Karpas-422 (cell line): ENCODE data around the gene EVPLL. TPM values are rescaled to one million over a fixed set of nuclear protein-coding genes. Genes with fewer than 3 reads are reported as not detected.
A peak's percentile ranks its signal among the peaks of the same experiment; 100 is the strongest.
"Not testable (repeated sequence)": the region's sequence is repeated elsewhere in the genome, so short reads cannot be mapped to it uniquely, and the experiment has no call there.

ENCODE experiments used
- DNase-seq: peaks from one replicate; pipeline ENCODE4 v3.0.0-alpha.2; 2015
- H2AFZ ChIP-seq: fragments of 200-600 bp; sonication (generic); 2 replicates; pipeline ENCODE4 v1.6.1; 2014; ENCODE audit warnings: antibody characterized with exemption, low read length, mixed read lengths
- H3K27ac ChIP-seq: fragments of 200-600 bp; sonication (generic); 2 replicates; pipeline ENCODE4 v1.5.1; 2014; ENCODE audit warnings: mild to moderate bottlenecking, low read length, moderate library complexity
- H3K27me3 ChIP-seq: fragments of 200-600 bp; sonication (generic); 2 replicates; pipeline ENCODE4 v1.6.1; 2014; ENCODE audit warnings: low read length, mixed read lengths
- H3K36me3 ChIP-seq: fragments of 200-600 bp; sonication (generic); 2 replicates; pipeline ENCODE4 v1.6.1; 2014; ENCODE audit warnings: low read length, mixed read lengths; ENCODE audit not compliant: insufficient read depth
- H3K4me1 ChIP-seq: fragments of 200-600 bp; sonication (generic); 2 replicates; pipeline ENCODE4 v1.6.1; 2014; ENCODE audit warnings: mild to moderate bottlenecking, low read length, mixed read lengths
- H3K4me2 ChIP-seq: fragments of 200-600 bp; sonication (generic); 2 replicates; pipeline ENCODE4 v1.6.1; 2014; ENCODE audit warnings: low read length, low read depth, mild to moderate bottlenecking; ENCODE audit not compliant: poor library complexity, severe bottlenecking
- H3K4me3 ChIP-seq: fragments of 200-600 bp; sonication (generic); 2 replicates; pipeline ENCODE4 v1.5.1; 2014; ENCODE audit warnings: mild to moderate bottlenecking, antibody characterized with exemption, low read length, mixed read lengths
- H3K79me2 ChIP-seq: fragments of 200-600 bp; sonication (generic); 2 replicates; pipeline ENCODE4 v1.6.1; 2014; ENCODE audit warnings: mild to moderate bottlenecking, low read length, mixed read lengths
- H3K9ac ChIP-seq: fragments of 200-600 bp; sonication (generic); 2 replicates; pipeline ENCODE4 v1.6.0; 2014; ENCODE audit warnings: low read length
- H3K9me2 ChIP-seq: fragments of 200-600 bp; sonication (generic), shearing (Covaris generic); replicated peaks from 2 replicates; pipeline ENCODE4 v1.6.0; 2014; ENCODE audit warnings: mild to moderate bottlenecking, low read length, moderate library complexity; ENCODE audit not compliant: insufficient read depth
- H3K9me3 ChIP-seq: fragments of 300-700, 200-600 bp; sonication (generic); 2 replicates; pipeline ENCODE4 v1.6.1; 2014; ENCODE audit warnings: low read length, mixed read lengths
- H4K20me1 ChIP-seq: fragments of 200-600 bp; sonication (generic); 2 replicates; pipeline ENCODE4 v1.6.1; 2014; ENCODE audit warnings: mild to moderate bottlenecking, antibody characterized with exemption, low read length, low read depth; ENCODE audit not compliant: insufficient read depth
- total RNA-seq: library from RNA; depleted of rRNA; stranded (reverse); fragments of >200 nt; shearing (Covaris generic); gene quantifications from 2 replicates; pipeline ENCODE4 v1.2.3, GENCODE V29; 2014; ENCODE audit warnings: low replicate concordance

The EVPLL gene
- total RNA-seq, 1 experiment from 2014 or later = not detected

DNA sequence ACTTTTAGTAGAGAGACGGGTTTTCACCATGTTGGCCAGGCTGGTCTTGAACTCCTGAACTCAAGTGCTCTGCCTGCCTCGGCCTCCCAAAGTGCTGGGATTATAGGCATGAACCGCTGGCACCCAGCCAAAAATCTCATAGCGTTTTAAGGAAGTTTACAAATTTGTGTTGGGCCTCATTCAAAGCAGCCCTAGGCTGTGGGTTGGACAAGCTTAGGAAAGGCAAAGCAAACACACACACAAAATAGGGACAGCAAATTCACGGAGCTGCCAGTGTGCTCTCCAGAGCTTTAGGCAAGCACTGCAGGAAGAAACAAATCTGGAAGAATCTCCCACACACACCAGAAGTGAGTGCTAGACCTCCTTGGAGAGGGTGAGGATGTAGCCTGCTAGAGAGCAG lies 25.6 kb downstream of the EVPLL start:
- H3K36me3 ChIP-seq, H3K9me2 ChIP-seq, H3K9me3 ChIP-seq, H3K79me2 ChIP-seq, H3K4me1 ChIP-seq, H2AFZ ChIP-seq, H3K27ac ChIP-seq, H3K27me3 ChIP-seq, H3K9ac ChIP-seq, H4K20me1 ChIP-seq: not testable (repeated sequence)
- peak; percentile 47 for DNase-seq
- 0 out of 2 replicates have a peak overlapping the region, but pooled peaks have one; percentile 17 for H3K4me3 ChIP-seq
- H3K4me2 ChIP-seq = peak overlapping the region; percentile 60

DNA sequence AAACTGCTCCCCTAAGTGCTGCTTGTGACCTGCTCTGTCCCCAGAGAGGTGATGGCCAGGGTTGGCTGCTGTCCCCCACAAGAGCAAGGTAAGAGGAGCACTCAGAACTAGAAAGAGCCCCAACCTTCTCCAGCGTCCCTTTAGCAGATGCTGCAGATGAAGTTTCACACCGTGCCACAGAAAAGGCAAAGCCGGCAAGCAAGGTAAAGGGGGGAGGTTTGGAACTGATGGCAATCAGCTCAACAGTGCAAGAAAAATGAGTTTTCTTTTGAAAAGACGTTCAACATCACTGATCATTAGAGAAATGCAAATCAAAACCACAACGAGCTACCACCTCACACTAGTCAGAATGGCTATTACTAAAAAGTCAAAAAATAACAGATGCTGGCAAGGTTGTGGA lies 26.0 kb downstream of the EVPLL start:
- not testable (repeated sequence) for DNase-seq, H3K27ac ChIP-seq, H3K9ac ChIP-seq, H3K9me3 ChIP-seq, H4K20me1 ChIP-seq, H3K36me3 ChIP-seq, H3K9me2 ChIP-seq, H3K79me2 ChIP-seq, H3K27me3 ChIP-seq, H2AFZ ChIP-seq
- Histone ChIP-seq H3K4me2 (peak overlapping the region; percentile 60), H3K4me1 (peaks cover 10% of the 10 kb centered on the region), H3K4me3 (0 out of 2 replicates have a peak overlapping the region, but pooled peaks have one; percentile 17)

- not testable (repeated sequence) for H3K79me2 ChIP-seq, H3K36me3 ChIP-seq, H3K4me3 ChIP-seq, H3K9ac ChIP-seq, H4K20me1 ChIP-seq, H3K27me3 ChIP-seq, H3K9me3 ChIP-seq, H2AFZ ChIP-seq, H3K27ac ChIP-seq, H3K9me2 ChIP-seq
- Histone ChIP-seq H3K4me2 (peak overlapping the region; percentile 40), H3K4me1 (peaks cover 12% of the 10 kb centered on the region)
- peak; percentile 69 for DNase-seq
Observed at GRCh38 chr17:18408906-18409305, 31.3 kb downstream of the EVPLL start.

DNA sequence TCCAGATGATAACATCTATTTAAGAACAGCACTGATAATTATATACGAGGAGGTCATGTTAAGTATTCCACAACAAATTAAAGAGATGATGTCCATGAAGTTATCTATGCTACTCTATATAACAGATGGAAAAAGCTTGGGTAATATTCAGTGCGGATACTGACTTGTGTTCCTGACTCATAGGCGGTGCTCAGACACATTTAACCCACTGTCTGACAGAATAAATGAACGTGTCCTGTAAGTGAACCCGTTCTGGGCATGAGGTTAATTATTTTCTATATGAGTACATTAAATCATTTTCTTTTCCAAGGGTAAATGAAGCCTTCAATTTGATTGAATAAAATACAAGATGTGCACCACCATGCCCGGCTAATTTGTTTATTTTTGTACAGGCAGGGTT lies 31.7 kb downstream of the EVPLL start:
- not testable (repeated sequence) for H4K20me1 ChIP-seq, H3K27me3 ChIP-seq, H3K9me3 ChIP-seq, DNase-seq, H3K9ac ChIP-seq, H3K4me3 ChIP-seq, H3K79me2 ChIP-seq, H2AFZ ChIP-seq, H3K27ac ChIP-seq, H3K36me3 ChIP-seq, H3K9me2 ChIP-seq
- peaks cover 12% of the 10 kb centered on the region for H3K4me1 ChIP-seq
- H3K4me2 ChIP-seq = peak overlapping the region; percentile 40

DNA sequence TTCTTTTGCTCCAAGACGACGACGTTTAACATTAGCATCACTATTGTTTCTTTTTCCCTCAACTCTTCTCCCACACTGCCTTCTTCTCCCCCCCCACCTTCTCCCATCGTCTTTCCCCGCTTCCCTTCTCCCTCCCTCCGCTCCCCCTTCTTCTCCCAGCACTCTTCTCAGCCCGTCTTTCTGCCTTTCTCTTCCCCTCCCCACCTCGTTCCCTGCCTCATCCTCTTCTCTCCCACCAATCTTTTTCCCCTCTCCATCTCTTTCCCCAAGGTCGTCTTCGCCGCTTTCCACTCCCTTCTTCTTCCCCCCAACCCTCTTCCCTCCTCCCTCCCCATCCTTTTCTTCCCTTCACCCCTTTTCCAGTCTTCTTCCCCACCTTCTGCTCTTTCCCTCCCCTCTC lies 33.2 kb downstream of the EVPLL start:
- not testable (repeated sequence) for H3K36me3 ChIP-seq, H3K27me3 ChIP-seq, H4K20me1 ChIP-seq, H3K27ac ChIP-seq, H3K9me3 ChIP-seq, H2AFZ ChIP-seq, H3K9me2 ChIP-seq, H3K79me2 ChIP-seq
- peak overlapping the region; percentile 64 for H3K9ac ChIP-seq
- peak overlapping the region; percentile 68 for H3K4me3 ChIP-seq
- peak; percentile 19 for DNase-seq
- H3K4me2 ChIP-seq = peak overlapping the region; percentile 65
- H3K4me1 ChIP-seq = peaks cover 12% of the 10 kb centered on the region

DNA sequence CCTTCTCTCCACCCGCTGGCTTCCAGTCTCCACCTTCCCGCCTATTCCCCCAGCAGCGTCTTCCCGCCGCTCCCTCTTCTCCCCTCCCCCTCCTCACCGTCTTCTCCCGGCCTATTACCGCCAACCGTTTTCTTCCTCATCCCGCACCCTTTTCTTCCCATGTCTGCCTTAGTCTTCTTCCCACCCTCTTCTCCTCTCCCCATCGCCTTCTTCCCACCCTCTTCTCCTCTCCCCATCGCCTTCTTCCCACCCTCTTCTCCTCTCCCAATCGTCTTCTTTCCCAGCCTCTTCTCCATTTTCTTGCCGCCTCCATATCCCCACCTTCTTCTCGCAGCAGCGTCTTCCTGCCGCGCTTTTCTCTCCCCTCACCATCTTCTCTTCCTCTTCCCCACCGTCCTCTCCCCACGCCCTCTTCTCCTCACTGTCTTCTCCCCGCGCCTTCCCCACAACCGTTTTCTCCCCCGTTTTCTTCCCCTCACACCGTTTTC lies 33.8 kb downstream of the EVPLL start:
- H3K79me2 ChIP-seq, H3K9me3 ChIP-seq, H3K36me3 ChIP-seq, H3K9me2 ChIP-seq, H2AFZ ChIP-seq, H3K27me3 ChIP-seq, H4K20me1 ChIP-seq: not testable (repeated sequence)
- peak overlapping the region; percentile 68 for H3K4me3 ChIP-seq
- peak overlapping the region; percentile 49; the same call in 1 of the 2 replicates for H3K27ac ChIP-seq
- H3K4me1 ChIP-seq = peaks cover 12% of the 10 kb centered on the region
- peak overlapping the region; percentile 65 for H3K4me2 ChIP-seq
- DNase-seq = peak; percentile 47
- H3K9ac ChIP-seq = peak overlapping the region; percentile 64

GRCh38 chr17:18412001-18412538 lies 34.5 kb downstream of the EVPLL start:
- H3K4me1 ChIP-seq = peaks cover 12% of the 10 kb centered on the region
- H3K4me2 ChIP-seq = peak overlapping the region; percentile 65
- not testable (repeated sequence) for H4K20me1 ChIP-seq, H3K9me3 ChIP-seq, H2AFZ ChIP-seq, H3K27me3 ChIP-seq, H3K36me3 ChIP-seq, DNase-seq, H3K9me2 ChIP-seq, H3K79me2 ChIP-seq
- peak overlapping the region; percentile 49; the same call in 1 of the 2 replicates for H3K27ac ChIP-seq
- H3K4me3 ChIP-seq = peak overlapping the region; percentile 68
- peak overlapping the region; percentile 64; the same call in 1 of the 2 replicates for H3K9ac ChIP-seq

- not testable (repeated sequence) for H3K9ac ChIP-seq, DNase-seq, H3K4me3 ChIP-seq, H3K9me2 ChIP-seq, H3K79me2 ChIP-seq, H3K9me3 ChIP-seq, H3K27ac ChIP-seq, H4K20me1 ChIP-seq, H2AFZ ChIP-seq, H3K27me3 ChIP-seq, H3K4me1 ChIP-seq, H3K36me3 ChIP-seq, H3K4me2 ChIP-seq
Observed at GRCh38 chr17:18421521-18421920, 43.9 kb downstream of the EVPLL start.

GRCh38 chr17:18422464-18422863 lies 44.9 kb downstream of the EVPLL start:
- H3K9ac ChIP-seq, H3K36me3 ChIP-seq, H3K4me2 ChIP-seq, H3K4me1 ChIP-seq, DNase-seq, H4K20me1 ChIP-seq, H3K4me3 ChIP-seq, H3K9me2 ChIP-seq, H3K79me2 ChIP-seq, H3K9me3 ChIP-seq, H2AFZ ChIP-seq, H3K27me3 ChIP-seq, H3K27ac ChIP-seq: not testable (repeated sequence)
